Parathyroid adenoma (tissue), 2 donors: ENCODE measurements around the gene PDSS2.

Experiments used
- H2AFZ ChIP-seq: fragments of 300-600 bp; sonication (generic); one replicate; pipeline ENCODE4 v1.7.0; 2017; ENCODE audit warnings: antibody characterized with exemption, mild to moderate bottlenecking
- H3K27ac ChIP-seq: fragments of 300-600 bp; sonication (generic); one replicate; pipeline ENCODE4 v1.7.0; 2017
- H3K27me3 ChIP-seq: fragments of 300-600 bp; sonication (generic); one replicate; pipeline ENCODE4 v1.7.0; 2017; ENCODE audit warnings: low read length; ENCODE audit not compliant: control insufficient read depth, insufficient read depth
- H3K36me3 ChIP-seq: fragments of 300-600 bp; sonication (generic); one replicate; pipeline ENCODE4 v1.7.0; 2017; ENCODE audit warnings: low read length; ENCODE audit not compliant: control insufficient read depth, insufficient read depth
- H3K4me1 ChIP-seq: fragments of 300-600 bp; sonication (generic); one replicate; pipeline ENCODE4 v1.7.0; 2017; ENCODE audit warnings: control low read depth
- H3K4me2 ChIP-seq: fragments of 300-600 bp; sonication (generic); one replicate; pipeline ENCODE4 v1.7.0; 2017; ENCODE audit warnings: low read length
- H3K4me3 ChIP-seq: fragments of 300-600 bp; sonication (generic); one replicate; pipeline ENCODE4 v1.7.0; 2017; ENCODE audit warnings: low read depth, low read length
- H3K79me2 ChIP-seq: fragments of 300-600 bp; sonication (generic); one replicate; pipeline ENCODE4 v1.7.0; 2017; ENCODE audit warnings: control low read depth
- H3K9ac ChIP-seq: fragments of 300-600 bp; sonication (generic); one replicate; pipeline ENCODE4 v1.7.0; 2017; ENCODE audit warnings: mild to moderate bottlenecking
- H3K9me3 ChIP-seq: fragments of 300-600 bp; sonication (generic); one replicate; pipeline ENCODE4 v1.7.0; 2017; ENCODE audit warnings: low read length; ENCODE audit not compliant: control insufficient read depth
- CTCF ChIP-seq: fragments of 300-600 bp; sonication (generic); IDR thresholded peaks from one replicate; pipeline ENCODE4 v1.7.0; 2017; ENCODE audit warnings: antibody characterized with exemption, mild to moderate bottlenecking
- donor health status: primary hyperparathyroidism.

Gene PDSS2

DNA sequence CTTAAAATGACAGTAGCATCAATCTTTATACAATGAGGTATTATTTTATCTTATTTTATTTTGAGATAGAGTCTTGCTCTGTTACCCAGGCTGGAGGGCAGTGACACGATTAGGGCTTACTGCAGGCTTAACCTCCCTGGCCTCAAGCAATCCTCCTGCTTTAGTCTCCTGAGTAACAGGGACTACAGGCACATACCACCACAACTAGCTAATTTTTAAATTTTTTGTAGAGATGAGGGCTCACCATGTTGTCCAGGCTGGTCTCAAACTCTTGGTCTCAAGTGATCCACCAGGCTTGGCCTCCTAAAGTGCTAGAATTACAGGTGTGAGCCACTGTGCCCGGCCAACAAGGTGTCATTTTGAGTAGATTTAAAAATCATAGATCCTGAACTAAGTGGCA, 125.9 kb downstream of the PDSS2 start:
- no peak overlapping the region for H3K4me3 ChIP-seq

DNA sequence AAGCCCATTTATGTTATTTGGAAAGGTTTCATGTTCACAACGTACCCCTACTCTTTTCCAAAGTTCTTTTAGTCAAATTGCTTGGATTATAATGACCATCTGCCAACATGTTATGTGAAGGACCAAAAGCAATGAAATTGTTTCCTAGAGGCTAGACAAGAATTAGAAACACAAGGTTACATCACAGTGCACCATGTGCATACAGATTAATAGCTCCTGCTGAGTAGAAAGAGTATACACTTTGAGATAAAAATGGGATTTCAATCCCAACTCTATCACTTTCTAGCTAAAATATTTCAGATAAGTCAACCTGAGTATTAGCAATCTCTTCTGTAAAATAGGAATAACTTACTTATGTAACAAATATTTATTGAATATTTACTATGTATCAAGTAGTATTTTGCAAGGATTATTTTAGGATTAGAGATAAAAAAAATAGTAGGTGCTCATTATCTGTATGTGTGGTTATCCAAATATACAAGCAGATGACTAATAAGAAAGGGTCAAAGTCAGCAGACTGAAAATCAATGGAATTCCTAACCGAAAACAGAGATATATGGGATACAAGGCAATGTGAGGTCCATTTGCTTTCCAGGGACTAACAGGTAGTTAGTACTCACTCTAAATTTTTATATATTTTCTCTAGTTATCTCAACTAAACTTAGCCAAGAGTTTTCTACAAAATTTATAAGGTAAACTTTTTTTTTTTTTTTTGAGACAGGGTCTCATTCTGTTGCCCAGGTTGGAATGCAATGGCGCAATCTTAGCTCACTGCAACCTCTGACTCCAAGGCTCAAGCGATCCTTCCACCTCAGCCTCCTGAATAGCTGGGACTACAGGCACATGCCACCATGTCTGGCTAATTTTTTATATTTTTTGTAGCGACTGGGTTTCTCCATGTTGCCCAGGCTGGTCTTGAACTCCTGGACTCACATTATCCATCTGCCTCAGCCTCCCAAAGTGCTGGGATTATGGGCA, 127.7 kb downstream of the PDSS2 start:
- Histone ChIP-seq H3K4me3 (no peak overlapping the region), H2AFZ (no peak overlapping the region), H3K79me2 (no peaks in the 10 kb centered on the region), H3K4me2 (no peak overlapping the region), H3K27me3 (no peaks in the 10 kb centered on the region), H3K36me3 (peaks cover 3% of the 10 kb centered on the region), H3K9me3 (no peaks in the 10 kb centered on the region), H3K9ac (no peak overlapping the region), H3K4me1 (peaks cover 3% of the 10 kb centered on the region), H3K27ac (no peak overlapping the region)
- no peak for TF ChIP-seq CTCF

More for the DNA sequence above, 125.9 kb downstream of the PDSS2 start:
- Histone ChIP-seq H3K36me3 (peaks cover 3% of the 10 kb centered on the region), H3K4me2 (no peak overlapping the region), H2AFZ (no peak overlapping the region), H3K9me3 (no peaks in the 10 kb centered on the region), H3K9ac (no peak overlapping the region), H3K4me1 (peaks cover 3% of the 10 kb centered on the region), H3K27me3 (no peaks in the 10 kb centered on the region), H3K27ac (no peak overlapping the region), H3K79me2 (no peaks in the 10 kb centered on the region)
- TF ChIP-seq CTCF = no peak

DNA sequence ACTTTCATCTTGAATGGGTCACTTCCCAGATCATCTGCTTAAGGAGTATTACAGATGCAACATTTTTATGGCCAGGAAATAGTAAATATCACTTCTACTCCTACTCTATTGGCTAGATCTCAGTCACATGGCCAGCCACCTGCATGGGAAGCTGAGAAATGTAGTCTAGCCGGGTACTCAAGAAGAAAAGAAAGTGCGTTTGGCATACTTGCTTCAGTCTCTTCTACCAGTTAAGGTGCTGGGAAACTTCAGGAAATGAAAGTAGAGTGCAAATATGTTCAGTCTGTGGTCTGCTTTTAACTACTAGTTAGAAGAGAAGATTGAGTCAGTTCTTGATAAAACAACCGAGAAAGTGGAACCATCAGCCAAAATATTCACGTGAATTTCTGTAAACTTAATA, 129.2 kb downstream of the PDSS2 start:
- no peak overlapping the region for H3K27ac ChIP-seq
- H3K4me3 ChIP-seq = no peak overlapping the region
- no peaks in the 10 kb centered on the region for H3K27me3 ChIP-seq
- no peak for TF ChIP-seq CTCF
- peaks cover 3% of the 10 kb centered on the region for H3K36me3 ChIP-seq
- no peak overlapping the region for H2AFZ ChIP-seq
- no peaks in the 10 kb centered on the region for H3K9me3 ChIP-seq
- peaks cover 3% of the 10 kb centered on the region for H3K79me2 ChIP-seq
- no peak overlapping the region for H3K9ac ChIP-seq
- H3K4me2 ChIP-seq = no peak overlapping the region
- peaks cover 3% of the 10 kb centered on the region for H3K4me1 ChIP-seq

GRCh38 chr6:107329063-107329860, 130.1 kb downstream of the PDSS2 start:
- H3K9me3 ChIP-seq = no peaks in the 10 kb centered on the region
- H3K36me3 ChIP-seq = peaks cover 3% of the 10 kb centered on the region
- no peak for TF ChIP-seq CTCF
- H3K4me2 ChIP-seq = no peak overlapping the region
- no peaks in the 10 kb centered on the region for H3K27me3 ChIP-seq
- H3K79me2 ChIP-seq = peaks cover 3% of the 10 kb centered on the region
- H3K4me1 ChIP-seq = peaks cover 3% of the 10 kb centered on the region
- H3K4me3 ChIP-seq = no peak overlapping the region
- no peak overlapping the region for H3K9ac ChIP-seq
- H3K27ac ChIP-seq = no peak overlapping the region
- H2AFZ ChIP-seq = no peak overlapping the region
